ENCODE results near the gene LRRC61. TPM values are rescaled to one million over a fixed set of nuclear protein-coding genes. Genes with fewer than 3 reads are reported as not detected.

Gene LRRC61
- polyA plus RNA-seq, 1 experiment: 0.17 TPM

DNA sequence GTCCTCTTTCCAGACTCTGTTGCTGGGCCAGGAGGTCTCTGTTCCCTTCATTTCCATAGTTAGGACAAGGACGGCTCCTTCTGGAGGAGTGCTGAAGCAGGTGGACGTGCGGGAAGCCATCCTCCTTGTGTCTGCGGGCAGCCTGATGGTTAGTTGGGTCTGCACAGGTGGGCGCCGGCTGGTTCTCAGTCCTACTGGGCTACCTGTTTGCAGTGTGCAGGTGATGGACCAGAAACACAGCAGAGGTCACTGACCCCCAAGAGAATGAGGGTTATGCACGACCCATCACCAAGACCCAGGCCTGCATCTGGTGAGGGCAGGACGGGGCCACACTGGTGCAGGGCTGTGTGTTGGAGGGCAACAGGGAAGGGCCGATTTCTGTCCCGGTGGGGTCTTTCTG lies 10.5 kb downstream of the LRRC61 start:
- H3K27ac ChIP-seq (ENCODE audit: low read depth, low read length): no peak overlapping the region
- ChIA-PET CTCF (no interaction called here), POLR2A (no interaction called here)
- no peaks in the 10 kb centered on the region for H3K27me3 ChIP-seq (ENCODE audit: control insufficient read depth, insufficient read depth, low read length)
- DNase-seq (ENCODE audit: low read depth, low spot score): no peak
- H3K4me3 ChIP-seq (ENCODE audit: low read depth, low read length): no peak overlapping the region
- no peaks in the 10 kb centered on the region; the same call in 1 of the 2 replicates for H3K9me3 ChIP-seq (ENCODE audit: control insufficient read depth, insufficient read depth, low read length)
- TF ChIP-seq, protein P1, sequence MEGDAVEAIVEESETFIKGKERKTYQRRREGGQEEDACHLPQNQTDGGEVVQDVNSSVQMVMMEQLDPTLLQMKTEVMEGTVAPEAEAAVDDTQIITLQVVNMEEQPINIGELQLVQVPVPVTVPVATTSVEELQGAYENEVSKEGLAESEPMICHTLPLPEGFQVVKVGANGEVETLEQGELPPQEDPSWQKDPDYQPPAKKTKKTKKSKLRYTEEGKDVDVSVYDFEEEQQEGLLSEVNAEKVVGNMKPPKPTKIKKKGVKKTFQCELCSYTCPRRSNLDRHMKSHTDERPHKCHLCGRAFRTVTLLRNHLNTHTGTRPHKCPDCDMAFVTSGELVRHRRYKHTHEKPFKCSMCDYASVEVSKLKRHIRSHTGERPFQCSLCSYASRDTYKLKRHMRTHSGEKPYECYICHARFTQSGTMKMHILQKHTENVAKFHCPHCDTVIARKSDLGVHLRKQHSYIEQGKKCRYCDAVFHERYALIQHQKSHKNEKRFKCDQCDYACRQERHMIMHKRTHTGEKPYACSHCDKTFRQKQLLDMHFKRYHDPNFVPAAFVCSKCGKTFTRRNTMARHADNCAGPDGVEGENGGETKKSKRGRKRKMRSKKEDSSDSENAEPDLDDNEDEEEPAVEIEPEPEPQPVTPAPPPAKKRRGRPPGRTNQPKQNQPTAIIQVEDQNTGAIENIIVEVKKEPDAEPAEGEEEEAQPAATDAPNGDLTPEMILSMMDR (IDR thresholded peaks at IDR 0.05; ENCODE audit: low read depth, low read length): no peak

DNA sequence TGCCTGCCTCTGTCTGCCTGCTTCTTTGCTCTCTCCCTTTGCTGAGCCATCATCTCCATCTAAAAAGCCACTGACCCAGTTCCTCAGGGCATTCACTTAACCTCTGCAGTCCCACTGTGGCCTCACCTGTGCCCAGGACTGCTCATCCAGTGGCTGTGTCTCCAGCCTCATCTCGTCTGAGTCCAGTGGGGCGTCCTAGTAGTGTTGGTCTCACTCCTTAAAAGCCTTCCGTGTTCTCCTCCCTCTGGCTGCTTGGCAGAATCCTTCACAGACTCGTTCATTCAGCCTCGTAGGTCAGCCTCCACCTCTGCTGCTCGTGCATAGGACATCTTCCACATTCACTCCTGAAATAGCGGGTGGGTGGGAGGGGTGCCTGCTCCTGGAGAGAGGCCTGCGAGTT lies 11.0 kb downstream of the LRRC61 start:
- no peak for DNase-seq (ENCODE audit: low read depth, low spot score)
- H3K27ac ChIP-seq (ENCODE audit: low read depth, low read length): no peak overlapping the region
- ChIA-PET CTCF (no interaction called here), POLR2A (interaction anchor here (1.5 kb wide), 1 partner anchor 35 kb away, joined by 10 read pairs; the partner anchor contains the start of gene REPIN1)
- TF ChIP-seq, protein P1 (IDR thresholded peaks at IDR 0.05; ENCODE audit: low read depth, low read length): no peak
- no peaks in the 10 kb centered on the region for H3K27me3 ChIP-seq (ENCODE audit: control insufficient read depth, insufficient read depth, low read length)
- no peak overlapping the region for H3K4me3 ChIP-seq (ENCODE audit: low read depth, low read length)
- H3K9me3 ChIP-seq (ENCODE audit: control insufficient read depth, insufficient read depth, low read length): no peaks in the 10 kb centered on the region; the same call in 1 of the 2 replicates

DNA sequence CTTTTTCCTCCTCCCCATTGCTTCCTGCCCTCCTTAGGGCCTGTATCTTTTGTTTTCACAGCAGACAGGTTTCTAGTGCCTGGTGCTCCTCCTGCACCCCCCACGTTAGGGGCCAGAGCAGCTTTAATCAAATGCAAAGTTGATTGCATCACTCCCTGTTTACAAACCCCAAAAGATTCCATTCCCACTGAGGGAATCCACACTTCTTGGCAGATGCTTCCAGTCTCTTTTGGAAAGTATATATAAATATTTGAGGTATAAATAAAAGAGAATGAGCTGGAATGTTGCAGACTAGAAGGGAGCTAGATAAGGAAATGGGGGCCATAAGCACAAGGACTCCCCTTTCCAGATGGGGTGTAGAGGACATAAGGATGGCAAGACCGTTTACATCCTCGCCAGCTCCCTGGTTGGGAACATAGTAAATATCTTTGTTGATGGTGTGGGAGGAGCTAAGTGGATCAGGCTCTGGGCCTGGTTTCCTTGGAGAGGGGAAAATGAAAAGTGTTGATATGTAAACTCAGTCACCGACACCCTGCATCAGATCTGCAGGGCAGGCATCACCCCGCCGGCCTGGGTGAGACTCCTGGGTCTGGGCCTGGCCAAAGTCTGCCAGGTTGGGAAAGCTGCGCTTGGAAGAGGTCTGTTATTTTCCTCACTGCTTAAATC lies 12.1 kb downstream of the LRRC61 start:
- POLR2A ChIA-PET: interaction anchor here (0.6 to 1.5 kb wide), 8 partner anchors 8 to 563 kb away, joined by 3 to 10 read pairs (median 3); partner anchors contain the start of gene REPIN1
- TF ChIP-seq, protein P1 (IDR thresholded peaks at IDR 0.05; ENCODE audit: low read depth, low read length): no peak
- CTCF ChIA-PET: interaction anchor here (0.5 to 0.9 kb wide), 4 partner anchors 13 to 354 kb away, joined by 3 to 6 read pairs (median 3); partner anchors contain the start of genes ACTR3C and LRRC61

DNA sequence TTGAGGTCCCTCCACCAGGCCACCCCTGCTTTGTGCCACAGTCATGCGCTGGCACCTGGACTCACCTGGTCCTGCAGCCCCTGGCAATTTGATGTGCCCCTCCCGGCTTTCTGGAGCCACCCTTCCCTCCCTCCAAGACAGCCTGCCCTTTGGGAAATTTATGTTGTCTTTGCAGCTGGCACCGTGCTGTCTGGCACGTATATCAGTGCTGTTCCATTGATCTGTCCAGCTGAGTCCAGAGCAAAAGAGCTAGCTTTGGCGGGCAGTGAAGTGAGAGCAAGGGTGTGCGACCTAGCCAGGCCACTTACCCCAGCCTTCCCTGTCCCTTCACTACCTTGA lies 12.6 kb downstream of the LRRC61 start:
- POLR2A ChIA-PET: interaction anchor here (0.6 to 1.5 kb wide), 6 partner anchors 9 to 71 kb away, joined by 3 to 10 read pairs (median 3); partner anchors contain the start of gene REPIN1
- TF ChIP-seq, protein P1 (IDR thresholded peaks at IDR 0.05; ENCODE audit: low read depth, low read length): no peak
- CTCF ChIA-PET: interaction anchor here (0.5 to 0.9 kb wide), 3 partner anchors 13 to 52 kb away, joined by 3 to 6 read pairs (median 3); partner anchors contain the start of genes ACTR3C and LRRC61
- peak overlapping the region; percentile 77 for H3K27ac ChIP-seq (ENCODE audit: low read depth, low read length)
- no peak overlapping the region for H3K4me3 ChIP-seq (ENCODE audit: low read depth, low read length)
- H3K9me3 ChIP-seq (ENCODE audit: control insufficient read depth, insufficient read depth, low read length): no peaks in the 10 kb centered on the region; the same call in 1 of the 2 replicates
- H3K27me3 ChIP-seq (ENCODE audit: control insufficient read depth, insufficient read depth, low read length): peaks cover 7% of the 10 kb centered on the region
- no peak for DNase-seq (ENCODE audit: low read depth, low spot score)

More for the DNA sequence above, 12.1 kb downstream of the LRRC61 start:
- H3K27ac ChIP-seq (ENCODE audit: low read depth, low read length): peak overlapping the region; percentile 77
- no peak overlapping the region for H3K4me3 ChIP-seq (ENCODE audit: low read depth, low read length)
- H3K9me3 ChIP-seq (ENCODE audit: control insufficient read depth, insufficient read depth, low read length): no peaks in the 10 kb centered on the region; the same call in 1 of the 2 replicates
- peaks cover 4% of the 10 kb centered on the region for H3K27me3 ChIP-seq (ENCODE audit: control insufficient read depth, insufficient read depth, low read length)
- DNase-seq (ENCODE audit: low read depth, low spot score): peak; percentile 83

DNA sequence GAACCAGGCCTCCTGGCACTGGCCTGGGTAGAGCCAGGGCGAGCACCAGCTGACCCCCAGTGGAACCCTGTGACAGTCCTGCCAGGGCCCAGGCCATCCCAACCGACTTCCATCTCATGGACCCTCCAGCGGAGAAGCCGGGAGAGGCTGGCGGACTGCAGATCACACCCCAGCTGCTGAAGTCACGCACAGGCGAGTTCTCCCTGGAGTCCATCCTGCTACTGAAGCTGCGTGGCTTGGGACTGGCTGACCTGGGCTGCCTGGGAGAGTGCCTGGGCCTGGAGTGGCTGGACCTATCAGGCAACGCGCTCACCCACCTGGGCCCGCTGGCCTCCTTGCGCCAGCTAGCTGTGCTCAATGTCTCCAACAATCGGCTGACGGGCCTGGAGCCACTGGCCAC lies 13.6 kb downstream of the LRRC61 start:
- ChIA-PET CTCF (interaction anchor here (1.5 kb wide), 1 partner anchor 19 kb away, joined by 7 read pairs; no protein-coding TSS in a partner anchor), POLR2A (no interaction called here)
- no peak for DNase-seq (ENCODE audit: low read depth, low spot score)
- Histone ChIP-seq H3K27ac (ENCODE audit: low read depth, low read length) (no peak overlapping the region), H3K4me3 (ENCODE audit: low read depth, low read length) (no peak overlapping the region), H3K27me3 (ENCODE audit: control insufficient read depth, insufficient read depth, low read length) (peaks cover 16% of the 10 kb centered on the region), H3K9me3 (ENCODE audit: control insufficient read depth, insufficient read depth, low read length) (no peaks in the 10 kb centered on the region; the same call in 1 of the 2 replicates)
- TF ChIP-seq, protein P1 (IDR thresholded peaks at IDR 0.05; ENCODE audit: low read depth, low read length): no peak
